GM18868 (cell line): Measurements from ENCODE around the gene THADA.

ENCODE experiments used
- ATAC-seq: cut with Tn5 transposase; IDR thresholded peaks from one replicate; pipeline ENCODE4 v1.9.1; 2021; ENCODE audit warnings: mild to moderate bottlenecking, moderate library complexity; ENCODE audit not compliant: unreplicated experiment

Gene THADA

DNA sequence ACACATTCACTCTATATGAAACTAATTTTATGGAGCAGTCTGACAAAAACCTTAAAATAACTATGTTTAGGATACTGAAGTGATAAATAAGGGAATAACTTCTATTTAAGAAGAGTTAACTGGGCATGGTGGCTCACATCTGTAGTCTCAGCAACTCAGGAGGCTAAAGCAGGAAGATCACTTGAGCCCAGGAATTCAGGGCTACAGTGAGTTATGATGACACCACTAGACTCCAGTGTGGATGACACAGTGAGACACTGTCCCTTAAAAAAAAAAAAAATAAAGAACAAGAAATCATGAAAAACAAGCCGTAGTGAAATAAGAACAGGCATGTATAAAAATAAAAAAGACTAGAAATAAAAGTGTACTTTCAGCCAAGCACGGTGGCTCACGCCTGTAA, 82.0 kb downstream of the THADA start:
- no peak for ATAC-seq

DNA sequence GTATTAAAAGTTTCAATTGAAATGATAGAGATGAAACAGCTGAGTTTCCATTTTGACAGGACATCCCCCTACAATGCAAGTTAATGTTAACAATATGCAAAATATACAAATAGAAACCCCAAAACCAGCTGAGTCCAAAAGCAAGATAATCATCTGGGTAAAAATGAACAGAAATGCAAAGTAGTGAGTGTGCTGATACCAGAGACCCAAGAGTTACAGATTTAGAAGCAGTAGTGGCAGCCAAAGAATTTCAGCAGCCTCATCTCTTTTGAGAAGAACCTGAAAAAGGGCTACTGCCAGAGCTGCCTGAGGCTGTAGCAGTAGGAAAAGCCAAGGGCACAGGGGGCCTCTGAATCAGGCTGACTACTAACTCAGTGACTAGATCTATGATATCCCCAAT, 82.6 kb downstream of the THADA start:
- peak; percentile 51 for ATAC-seq

DNA sequence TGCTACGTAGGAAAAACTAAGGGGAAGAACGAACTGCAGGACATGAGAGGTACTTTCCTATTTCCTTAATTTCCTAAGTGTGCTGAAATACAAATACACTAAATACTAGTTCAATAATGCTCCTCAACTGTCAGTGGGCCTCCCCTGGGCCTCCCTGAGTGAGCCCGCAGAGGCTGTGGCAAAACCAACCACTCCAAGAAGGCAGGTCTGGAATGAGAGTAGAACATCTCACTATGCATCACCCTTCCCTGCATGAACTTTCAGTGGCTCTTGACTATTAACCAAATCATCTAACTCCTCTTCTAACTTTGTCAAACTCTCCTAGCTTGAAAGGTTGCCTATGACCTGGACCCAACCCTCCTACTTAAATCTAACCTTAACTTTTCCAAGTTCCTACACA, 84.6 kb downstream of the THADA start:
- ATAC-seq, result no peak

DNA sequence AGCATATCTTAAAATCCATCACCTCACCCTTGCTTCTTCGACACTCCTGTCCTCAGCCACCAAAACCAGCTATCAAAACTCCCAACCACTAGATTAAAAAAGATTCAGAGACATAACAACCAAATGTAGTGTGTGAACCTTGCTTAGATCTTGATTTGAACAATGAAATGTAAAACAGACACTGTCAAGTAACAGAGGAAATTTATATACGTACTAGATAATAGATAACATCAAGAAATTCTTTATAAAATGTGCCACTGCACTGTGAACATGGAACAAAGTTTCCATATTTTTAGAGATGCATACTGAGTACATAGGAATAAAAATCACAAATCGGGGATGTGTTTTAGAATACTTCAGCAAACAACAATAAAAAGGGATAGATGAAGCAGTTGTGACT, 86.0 kb downstream of the THADA start:
- ATAC-seq, result no peak

DNA sequence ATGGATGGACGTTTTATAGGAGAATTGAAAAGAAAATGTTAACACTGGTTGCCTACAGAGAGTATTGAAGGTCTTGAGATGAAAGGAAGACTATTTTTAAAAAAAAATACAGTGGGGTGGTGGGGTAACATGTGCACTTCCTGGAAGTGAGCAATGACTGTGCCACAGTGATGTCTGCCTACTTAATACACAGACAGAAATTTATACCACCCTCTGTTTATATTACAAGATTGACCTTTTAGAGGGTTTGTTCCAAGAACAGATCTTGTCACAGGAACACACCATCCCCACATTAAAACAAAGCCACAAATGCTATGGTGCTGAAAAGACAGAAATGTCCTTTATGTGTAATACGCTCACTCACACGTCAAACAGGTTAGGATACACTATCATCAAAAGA, 87.6 kb downstream of the THADA start:
- ATAC-seq, result no peak

DNA sequence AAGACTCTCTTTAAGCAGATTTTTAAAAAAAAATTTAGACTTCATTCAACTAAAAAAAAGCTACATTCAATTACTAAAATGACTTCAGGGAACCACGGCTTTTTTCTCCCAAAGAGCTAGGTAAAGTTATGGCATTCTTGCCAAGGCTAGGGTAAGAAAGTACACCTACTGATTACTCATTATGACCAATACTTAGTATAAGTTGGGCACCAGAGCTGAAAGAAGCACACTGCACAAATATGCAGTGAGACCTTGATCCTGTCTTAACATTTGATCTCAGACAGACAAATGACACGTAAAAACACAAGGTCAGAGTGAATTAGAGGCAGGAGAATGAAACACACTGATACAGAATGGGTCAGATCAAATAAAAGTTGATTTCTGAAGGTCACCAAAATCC, 88.7 kb downstream of the THADA start:
- ATAC-seq, result no peak

DNA sequence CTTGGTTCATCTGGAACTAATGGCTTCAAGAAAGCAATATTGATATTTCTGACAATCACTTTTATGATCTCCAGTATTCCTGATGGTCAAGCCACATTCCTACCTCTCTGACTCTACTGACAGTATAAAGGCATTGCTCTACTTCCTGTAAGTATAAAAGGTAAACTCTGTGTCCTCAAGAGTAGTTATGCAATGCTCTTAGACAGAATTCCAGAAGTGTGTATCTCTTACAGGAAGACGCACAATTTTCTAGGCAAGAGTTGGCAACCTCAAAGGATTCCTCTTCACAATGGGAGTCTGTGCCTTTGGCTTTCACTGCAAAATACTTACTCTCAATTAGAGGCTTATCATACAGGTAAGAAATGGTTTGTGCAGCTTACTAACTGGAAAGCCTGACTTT, 100.1 kb downstream of the THADA start:
- ATAC-seq, result no peak

DNA sequence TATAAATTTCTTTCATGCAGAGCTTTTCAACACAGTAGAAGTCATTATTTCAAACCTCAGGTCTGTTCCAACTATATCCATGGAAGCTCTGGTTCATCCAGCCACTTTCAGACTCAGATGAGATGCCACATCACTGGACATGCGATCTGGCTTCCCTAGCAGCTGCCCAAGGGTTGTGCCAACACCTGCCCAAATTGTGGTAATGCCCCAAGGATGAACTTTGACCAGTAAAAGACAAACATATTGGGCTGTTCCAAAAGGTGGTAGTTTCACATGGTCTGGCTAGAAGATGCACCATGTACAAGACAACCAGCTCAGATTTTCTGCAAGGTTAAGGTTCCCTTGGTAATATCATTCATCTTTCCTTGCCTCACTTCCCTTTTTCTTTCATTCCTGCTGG, 101.9 kb downstream of the THADA start:
- ATAC-seq, result no peak

DNA sequence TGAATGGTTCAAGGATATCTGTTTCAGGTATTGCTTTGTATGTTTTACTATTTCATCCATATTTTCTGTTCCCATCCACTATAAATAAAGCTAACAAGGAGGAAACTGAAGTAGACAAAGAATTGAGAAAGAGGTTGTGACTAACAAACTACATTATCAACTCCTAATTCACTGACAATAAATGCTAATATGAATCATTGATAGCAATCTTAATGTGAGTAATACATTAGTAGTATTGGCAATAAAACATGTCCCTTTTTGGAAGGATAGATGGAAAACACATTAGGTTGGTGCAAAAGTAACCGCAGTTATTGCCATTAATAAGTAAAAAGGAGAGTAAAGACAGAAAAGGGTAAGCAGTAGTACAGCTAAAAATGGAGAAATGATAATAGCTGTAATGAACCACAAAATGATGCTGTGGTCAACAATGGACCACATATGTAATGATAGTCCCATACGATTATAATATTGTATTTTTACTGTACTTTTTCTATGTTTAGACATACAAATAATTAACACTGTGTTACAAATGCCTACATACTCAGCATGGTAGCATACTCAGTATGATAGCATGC, 104.7 kb downstream of the THADA start:
- ATAC-seq, result no peak

DNA sequence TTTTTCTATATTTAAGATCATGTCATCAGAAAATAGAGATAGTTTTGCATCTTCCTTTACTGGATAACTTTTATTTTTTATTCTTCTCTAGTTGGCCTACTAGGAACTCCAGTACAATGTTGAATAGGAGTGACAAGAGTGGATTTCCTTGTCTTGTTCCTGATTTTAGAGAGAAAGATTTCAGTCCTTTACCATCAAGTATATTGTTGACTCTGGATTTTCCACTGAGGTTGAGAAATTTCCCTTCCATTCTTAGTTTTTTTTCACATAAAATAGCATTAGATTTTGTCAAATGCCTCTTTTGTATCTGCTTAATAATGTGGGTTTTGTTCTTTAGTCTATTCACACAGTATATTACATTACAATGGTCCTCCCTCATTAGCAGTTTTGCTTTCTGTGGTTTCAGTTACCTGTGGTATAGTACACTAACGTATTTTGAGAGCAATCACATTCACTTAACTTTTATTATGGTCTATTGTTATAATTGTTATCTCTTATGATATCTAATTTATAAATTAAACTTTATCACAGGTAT, 105.5 kb downstream of the THADA start:
- no peak for ATAC-seq

DNA sequence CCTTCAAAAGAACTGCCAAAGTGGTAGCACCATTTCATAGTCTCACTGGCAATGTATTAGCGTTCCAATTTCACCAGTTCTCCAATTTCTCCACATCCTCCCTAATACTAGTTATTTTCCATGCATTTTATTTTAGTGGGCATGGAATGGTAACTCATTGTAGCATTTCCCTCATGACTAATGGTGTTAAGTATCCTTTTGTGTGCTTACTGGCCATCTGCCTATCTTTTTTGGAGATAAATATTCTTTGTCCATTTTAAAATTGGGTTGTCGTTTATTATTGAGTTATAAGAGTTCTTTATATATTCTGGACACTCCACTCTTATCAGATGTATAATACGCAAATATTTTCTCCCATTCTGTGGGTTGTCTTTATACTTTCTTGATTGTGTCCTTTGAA, 107.1 kb downstream of the THADA start:
- ATAC-seq, result no peak

DNA sequence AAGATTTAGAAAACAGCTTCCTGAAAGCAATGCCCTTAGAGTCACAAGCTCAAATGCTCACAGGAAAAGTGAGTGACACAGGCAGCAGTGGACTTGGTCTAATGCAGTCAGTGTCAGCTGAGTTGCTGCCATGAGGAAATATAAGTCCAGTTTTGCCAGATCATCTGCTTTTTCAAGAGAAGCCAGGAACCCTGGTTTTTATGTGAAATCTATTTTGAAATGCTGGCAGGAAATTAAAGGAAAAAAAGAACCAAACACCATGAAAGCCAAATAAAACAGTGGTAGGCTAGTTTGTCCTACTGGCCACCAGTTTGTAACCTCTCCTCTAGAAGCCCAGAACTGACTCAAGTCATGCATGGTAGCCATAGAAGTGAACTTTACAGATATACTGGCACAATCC, 109.2 kb downstream of the THADA start:
- ATAC-seq, result no peak

DNA sequence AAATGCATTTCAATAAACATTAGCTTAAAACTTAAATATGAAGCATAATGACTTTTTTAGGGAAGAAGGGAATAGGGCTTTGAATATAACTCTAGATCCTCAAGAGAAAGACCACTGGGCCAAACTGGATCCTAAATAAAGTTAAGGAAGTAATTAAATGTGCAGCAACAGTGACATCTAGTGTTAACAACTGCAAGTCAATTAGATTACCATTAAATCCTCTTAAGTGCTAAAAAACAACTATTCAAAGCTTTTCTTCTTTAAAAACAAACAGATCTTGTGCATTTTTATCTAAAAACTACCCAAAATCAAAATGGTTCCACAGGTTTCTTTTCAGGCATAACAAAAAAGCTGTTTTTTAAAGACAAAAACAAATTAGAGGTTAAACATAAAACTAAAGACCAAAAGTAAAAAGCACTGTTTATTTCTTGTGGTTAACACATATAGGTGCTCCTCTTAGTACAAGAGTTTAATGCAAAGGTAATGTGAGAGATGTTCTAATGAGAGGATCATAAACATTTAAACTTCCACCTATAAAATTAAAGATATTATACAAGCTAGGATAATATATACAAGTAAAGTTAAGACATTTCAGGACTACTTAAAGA, 111.4 kb downstream of the THADA start:
- ATAC-seq, result no peak

DNA sequence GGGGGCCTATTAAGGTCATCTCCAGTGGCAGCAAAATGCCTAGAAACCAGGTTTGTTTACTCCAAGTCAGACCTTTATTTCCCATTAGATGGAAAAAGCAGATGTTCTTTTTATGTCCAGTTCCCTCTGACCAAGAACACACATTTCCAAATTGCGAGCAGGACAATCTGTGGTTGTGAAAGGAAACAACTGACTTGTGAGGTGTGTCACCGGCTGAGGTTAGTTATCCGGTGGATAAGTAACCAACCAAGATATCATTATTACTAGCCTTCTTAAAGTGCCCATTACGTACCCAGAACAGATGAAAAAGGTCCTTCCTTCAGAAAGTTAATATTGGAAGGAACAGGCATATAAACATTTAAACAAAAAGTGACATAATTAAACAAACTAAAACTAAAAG, 112.9 kb downstream of the THADA start:
- ATAC-seq, result no peak

DNA sequence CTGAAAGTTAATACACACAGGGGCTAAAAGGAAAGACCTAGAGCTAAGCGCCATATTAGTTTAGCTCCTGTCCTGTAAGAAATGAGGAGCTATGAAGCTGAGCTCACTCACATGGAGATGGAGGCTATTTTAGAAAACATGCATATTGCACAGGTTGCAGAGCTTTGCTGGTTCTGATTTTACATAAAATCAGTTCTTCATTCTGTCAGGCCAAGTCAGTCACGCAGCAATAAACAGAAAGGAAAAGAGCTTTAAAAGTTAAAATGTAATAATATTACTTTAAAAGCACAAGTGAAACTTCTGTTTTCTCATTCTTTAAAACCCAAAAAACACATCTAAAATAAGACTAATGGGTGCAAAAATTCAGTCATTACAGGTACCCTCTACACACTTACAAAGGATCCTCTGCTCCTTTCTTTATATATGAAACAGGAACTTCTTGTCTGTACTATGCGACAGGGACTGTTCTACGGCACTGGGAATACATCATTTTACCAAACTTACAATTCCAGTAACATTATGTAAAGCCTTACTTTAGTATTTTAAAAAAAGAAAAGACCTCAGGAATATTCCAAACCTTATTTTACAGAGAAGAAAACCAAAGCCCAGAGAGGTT, 113.8 kb downstream of the THADA start:
- no peak for ATAC-seq

DNA sequence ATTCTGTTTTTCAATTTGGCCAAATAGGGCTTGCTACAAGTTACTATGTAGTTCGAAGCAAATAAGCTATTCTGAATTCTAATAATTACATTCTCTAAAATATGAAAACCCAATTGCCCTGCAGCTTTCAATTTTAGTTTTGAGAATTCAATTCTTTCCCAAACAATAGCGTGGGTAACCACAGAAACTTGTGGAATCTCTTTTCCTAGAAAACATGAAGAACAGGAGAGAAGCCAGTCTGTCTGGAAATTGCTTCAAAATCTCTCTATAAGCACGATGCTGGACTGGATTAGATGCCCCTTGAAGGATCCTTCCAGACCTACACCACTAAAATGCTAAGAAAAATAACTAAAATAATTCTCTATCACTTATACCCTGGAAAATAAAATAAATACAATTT, 115.0 kb downstream of the THADA start:
- no peak for ATAC-seq

DNA sequence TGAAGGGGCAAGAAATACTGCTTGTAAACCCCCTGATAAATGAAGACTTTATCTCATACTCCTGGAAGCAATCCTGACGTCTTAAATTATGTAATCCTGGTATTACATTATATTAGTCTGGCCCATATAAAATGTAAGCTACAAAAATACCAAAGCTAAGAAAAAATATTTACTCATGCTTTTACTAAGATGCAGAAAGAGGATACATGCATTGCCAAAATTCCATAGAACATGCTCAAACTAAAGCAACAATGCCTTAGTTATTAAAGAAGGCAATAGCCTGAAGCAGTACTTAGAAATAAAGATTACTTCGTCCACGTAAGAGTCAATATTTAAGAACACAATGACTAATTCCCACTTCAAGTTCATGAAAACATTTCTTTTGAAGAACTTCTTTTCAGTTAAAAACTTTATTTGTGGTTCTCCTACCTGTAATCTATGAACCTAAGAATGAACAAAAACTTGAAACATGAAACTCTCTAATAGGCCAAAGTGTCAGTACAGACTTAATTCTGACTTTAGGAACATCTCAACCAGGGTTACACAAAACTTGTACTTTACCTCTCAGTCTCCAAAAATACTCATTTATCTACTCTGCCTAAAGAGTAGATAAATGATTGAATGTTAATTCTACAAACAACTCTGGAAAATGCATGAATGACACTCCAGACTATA, 117.3 kb downstream of the THADA start:
- no peak for ATAC-seq

DNA sequence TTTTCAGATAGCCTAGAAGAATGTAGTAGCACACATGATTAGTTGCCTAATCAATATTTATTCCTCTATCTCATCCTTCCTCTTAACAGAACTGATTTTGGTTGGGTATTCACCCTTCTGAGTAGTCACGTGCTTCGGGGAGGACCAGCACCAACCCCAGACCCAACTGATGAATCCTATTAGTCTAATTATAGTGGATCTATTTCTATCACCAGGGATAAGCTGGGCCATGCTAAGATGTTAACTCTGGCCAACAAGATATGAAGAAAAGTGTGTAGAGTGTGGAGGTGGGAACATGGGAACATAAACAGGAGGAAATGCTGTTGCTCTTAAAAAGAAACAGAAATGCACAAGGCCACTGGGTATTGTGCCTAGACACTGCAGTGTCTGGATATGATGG, 119.9 kb downstream of the THADA start:
- no peak for ATAC-seq

DNA sequence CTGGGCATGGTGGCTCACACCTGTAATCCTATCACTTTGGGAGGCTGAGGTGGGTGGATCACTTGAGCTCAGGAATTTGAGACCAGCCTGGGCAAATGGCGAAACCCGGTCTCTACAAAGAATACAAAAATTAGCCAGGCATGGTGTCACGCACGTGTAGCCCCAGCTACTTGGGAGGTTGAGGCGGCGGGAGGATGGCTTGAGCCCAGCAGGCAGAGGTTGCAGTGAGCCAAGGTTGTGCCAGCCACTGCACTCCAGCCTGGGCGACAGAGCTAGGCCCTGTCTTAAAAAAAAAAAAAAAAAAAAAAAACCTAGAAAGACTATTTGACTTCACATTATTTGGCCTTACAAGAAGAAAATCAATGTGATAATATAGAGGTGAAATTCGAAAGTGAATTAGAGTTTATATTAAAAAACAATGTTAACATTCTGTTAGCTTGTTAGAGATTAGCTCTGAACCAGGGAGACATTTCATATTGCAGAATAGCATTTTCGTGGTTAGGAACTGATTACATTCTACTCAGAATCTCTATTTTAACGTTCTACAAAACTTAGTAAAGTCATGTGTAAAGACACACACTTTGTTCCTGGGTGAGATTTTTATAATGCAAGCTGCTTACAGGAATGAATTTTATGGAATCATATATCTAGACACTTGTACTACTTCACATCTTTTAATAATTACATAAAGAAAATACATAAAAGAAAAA, 120.5 kb downstream of the THADA start:
- ATAC-seq, result no peak

DNA sequence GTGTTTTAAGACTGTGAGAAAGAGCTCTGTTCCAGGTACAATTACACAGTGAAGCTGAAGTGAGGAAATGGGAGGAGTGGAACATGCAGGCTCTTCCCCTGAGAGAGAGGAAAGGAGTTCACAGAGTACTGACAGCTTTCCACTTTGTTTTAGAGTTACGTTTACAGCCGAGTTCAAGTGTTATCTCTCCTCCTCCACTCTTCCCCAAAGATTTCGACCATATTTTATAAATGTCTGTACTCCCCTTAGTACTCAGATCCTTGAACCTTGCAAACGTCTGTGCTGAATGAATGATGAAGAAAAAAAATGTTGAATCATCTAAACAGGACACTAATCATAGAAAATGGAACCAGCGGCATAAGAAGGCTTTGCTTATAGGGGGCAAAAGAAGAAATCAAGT, 121.6 kb downstream of the THADA start:
- no peak for ATAC-seq

DNA sequence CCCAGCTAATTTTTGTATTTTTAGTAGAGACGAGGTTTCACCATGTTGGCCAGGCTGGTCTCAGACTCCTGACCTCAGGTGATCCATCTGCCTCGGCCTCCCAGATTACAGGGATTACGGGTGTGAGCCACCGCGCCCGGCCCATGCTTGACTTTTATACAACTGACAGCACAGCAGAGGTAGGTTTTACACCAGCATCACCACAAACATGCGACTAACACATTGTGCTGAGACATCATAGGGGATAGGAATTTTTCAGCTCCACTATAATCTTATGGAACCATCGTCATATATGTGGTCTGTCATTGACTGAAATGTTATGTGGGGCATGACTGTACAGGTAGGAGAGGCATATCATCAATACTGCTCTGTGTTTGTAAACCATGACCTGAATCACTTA, 122.1 kb downstream of the THADA start:
- ATAC-seq, result no peak
